Endothelial cell of hepatic sinusoid (primary cell): ENCODE data around the gene ATP13A5.

Experiments
- in situ Hi-C: cut with HindIII; loops from 2 replicates; pipeline ENCODE4 v1.10.0; 2017; ENCODE audit warnings: low sequenced_read_pairs

ATP13A5 gene

GRCh38 chr3:193270451-193270850 is 108.1 kb downstream of the ATP13A5 start:
- in situ Hi-C loops, result no loop called here

DNA sequence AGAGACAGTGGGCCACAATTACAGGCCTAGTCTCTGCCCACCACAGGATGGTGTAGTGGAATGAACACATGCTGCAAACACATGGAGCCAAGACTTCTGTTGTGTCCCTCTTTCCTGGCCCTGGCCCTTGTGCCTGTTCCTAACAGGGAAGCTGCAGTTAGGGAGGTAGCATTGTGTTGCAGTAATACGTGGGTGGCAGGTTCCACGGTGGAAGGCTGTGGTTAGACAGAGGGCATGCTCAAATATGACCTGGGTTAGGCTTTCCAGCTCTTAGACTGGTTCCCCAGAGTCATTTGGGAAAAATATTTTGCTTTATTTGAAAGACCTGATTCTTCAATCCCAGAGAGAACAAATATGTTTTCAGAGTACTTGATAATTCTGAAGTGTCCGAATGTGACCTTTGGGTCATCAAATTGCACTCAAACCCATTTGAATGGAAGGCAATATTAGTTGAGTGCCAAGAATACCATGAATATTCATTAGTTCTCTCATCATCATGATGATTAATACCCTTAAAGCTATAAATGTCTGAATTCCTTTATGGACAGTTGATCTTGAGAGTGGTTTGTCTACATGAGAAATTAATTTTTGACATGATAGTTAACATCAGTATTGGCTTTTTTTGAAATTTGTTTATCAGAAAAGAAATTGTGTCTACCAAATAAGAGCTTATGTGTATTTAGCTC is 109.1 kb downstream of the ATP13A5 start:
- in situ Hi-C loops, result no loop called here

DNA sequence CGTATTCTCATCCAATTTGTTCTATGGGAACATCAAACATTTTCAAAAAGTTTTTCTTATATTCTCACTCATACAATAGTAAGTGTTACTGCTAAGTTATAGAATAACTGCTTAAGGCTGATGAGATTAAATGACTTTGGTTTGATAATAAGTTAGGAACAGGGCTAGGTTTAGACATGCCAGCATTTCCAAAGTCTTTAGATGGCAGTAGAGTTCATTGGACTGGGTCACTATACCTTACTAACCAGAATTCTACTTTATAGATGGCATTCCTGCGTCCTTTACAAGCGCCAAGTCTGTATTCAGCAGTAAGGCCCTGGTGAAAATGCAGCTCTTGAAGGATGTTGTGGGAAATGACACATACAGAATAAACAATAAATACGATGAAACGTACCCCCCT is 115.8 kb downstream of the ATP13A5 start:
- in situ Hi-C loops, result no loop called here

DNA sequence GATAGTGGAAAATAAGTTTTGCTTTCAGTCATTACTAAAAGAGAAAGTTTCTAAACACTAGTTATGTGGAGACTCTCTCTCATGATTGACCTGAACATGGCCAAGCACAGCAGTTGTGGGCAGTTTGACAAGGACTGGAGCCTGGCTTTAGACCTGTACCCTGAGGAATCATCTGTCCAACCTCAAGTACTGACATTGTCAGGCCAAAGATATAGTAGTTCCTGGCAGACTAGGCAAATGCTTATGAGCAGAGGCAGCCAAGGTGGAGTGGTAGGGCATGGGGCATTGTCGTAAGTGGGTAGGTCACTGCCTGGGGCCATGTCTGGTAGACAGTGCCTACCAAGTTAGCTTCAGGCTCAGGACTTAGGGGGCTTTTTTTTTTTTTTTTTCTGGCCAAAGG is 116.6 kb downstream of the ATP13A5 start:
- in situ Hi-C loops, result no loop called here

DNA sequence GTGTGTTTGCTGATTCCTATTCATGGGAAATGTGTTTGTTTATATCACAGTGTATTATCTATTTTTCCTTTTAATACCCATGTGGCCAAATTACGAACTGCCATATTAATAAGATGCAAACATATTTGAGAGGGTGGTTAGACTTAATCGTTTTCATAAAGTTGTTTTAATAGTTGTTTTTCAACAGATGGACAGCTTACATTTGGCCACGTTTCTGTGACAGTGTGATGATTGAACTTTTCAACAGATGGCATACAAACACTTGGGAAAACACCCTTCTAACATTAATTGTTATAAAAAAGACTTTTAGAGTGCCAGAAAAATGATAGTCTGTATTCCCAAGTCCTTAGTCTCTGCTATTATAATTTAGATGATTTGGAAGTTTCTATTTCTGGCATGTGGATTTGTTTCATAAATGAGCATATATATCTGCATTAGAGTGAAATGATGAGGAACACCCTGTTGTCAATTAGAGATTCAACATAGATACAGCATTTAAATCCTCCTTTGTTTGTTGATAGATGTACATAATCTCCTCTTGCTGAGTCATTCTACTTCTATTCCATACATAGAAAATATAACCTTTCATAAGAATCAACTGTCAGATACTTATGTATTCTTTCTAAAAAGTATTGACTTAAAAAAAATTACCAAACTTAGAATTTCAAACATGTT is 124.4 kb downstream of the ATP13A5 start:
- in situ Hi-C loops, result no loop called here

DNA sequence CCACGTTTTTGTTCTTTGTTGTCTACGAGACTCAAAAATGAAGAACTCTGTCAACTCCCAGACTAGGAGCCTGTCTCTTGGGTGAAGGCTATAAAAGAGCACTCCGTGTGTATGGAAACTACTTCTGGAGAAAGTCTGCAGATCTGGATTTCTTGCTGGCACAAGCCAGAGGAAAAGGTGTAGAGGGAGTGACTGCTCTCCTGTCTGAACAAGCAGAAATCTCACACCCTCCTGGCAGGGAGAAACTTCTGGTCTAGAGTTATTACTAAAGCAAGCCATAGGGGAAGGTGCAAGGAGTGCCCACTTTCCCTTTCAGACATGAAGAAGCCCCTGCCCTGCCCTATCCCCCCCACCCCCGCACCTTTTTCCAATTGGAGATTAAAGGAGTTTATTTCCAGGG is 128.1 kb downstream of the ATP13A5 start:
- in situ Hi-C loops, result no loop called here

- in situ Hi-C loops, result no loop called here
These were observed 129.6 kb downstream of the ATP13A5 start for GRCh38 chr3:193248848-193249468.

- in situ Hi-C loops, result no loop called here
These were observed 135.0 kb downstream of the ATP13A5 start for GRCh38 chr3:193243571-193243970.

DNA sequence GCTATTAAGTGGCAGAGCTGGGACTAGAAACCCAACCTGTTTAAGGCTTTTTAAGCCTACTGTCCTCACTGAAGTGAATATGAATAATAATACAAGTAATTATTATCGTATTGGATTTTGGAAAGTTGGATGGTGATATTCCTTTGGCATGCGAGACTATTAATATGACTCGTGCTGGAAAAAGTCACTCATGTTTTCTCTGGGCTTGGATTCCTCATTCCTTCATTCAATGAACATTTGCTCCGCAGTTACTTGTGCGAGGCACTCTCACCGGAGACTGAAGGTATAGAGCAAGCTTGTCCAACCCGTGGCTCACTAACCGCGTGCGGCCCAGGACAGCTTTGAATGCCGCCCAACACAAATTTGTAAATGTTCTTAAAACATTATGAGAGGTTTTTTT is 136.8 kb downstream of the ATP13A5 start:
- in situ Hi-C loops, result no loop called here

DNA sequence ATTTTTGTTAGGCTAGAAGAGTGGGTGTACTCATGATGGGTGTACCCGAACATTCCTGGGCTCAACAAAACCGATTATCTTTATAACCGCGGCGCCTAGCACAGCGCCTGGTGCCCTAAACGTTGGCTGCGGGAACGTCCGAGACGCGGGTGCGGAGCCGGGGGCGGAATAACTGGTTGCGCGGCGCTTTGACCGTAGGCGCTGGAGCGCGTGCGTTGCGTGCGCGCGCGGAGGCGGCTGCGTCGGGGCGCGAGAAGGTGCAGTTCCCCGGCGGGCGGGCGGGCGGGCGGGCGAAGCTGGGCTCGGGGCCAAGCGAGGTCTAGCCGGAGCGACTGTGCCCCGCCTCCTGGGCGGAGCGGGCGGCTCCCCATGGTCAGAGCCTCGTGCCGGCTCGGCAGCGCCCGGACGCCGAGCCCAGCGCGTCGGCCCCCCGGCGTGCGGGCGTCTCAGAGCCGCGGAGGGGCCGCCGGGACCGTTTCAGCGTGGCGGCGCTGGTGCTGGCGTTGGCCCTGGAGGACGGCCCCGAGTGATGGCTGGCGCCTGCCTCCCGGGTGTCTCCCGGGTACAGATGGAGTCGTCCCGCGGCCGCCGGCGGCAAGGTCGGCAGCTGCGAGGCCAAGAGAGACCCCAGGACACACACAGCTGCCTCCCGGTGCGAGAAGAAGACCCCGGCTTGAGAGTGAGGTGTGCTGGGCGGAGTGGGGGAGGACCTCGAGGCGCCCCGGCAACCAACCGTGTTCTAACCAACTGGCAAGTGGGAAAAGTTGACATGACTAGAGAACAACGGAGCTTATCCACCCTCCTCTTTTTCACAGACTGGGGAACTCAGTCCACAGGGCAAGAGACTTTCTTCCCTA is 137.5 kb downstream of the ATP13A5 start, which contains the start of gene PLAAT1:
PLAAT1 (plus strand) TSS at position 373 of the 857 bp plus-strand sequence. CDS start 14,429 bp downstream, outside the sequence.
- in situ Hi-C loops, result no loop called here

- in situ Hi-C loops, result no loop called here
These were observed 138.1 kb downstream of the ATP13A5 start for GRCh38 chr3:193240436-193240849.

- in situ Hi-C loops, result no loop called here
These were observed 141.5 kb downstream of the ATP13A5 start for GRCh38 chr3:193237030-193237429.

GRCh38 chr3:193236599-193236998 is 142.0 kb downstream of the ATP13A5 start:
- in situ Hi-C loops, result no loop called here

DNA sequence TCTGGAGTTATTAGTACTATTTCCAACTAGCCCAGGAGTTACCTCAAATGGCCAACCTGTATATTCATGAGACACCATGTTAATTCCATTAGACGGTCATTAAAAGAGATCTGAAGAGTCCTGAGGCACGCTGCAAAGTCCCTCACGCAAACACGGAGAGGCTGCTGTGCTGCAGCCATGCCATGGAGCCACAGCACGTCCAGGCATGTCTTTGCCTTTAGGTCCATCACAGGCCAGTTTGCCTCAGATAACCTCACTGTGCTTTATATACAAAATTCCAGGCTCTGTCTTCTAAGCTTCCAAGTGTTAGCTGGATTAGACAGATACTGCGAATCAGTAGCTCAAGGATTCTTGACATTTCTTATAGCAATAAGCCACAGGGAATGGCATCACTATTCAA is 147.4 kb downstream of the ATP13A5 start:
- in situ Hi-C loops, result no loop called here

DNA sequence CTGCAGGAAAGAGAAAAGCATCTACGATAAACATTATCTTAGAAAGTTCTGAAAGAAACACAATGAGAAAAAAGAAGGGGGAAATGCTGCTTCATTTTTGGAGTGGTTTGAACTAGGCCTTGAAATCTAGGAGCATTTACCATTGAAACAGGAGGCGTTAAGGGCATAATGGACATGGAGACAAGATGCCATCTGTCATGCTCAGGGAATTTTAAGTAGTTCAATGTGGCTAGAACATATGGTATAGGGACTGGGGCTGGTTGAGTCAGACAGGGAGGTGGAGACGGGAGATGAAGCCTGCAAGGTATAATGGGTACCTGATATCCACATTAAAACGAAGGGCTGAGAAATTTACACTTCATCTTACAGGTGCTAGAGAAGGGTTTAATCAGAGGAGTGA is 147.9 kb downstream of the ATP13A5 start:
- in situ Hi-C loops, result no loop called here

DNA sequence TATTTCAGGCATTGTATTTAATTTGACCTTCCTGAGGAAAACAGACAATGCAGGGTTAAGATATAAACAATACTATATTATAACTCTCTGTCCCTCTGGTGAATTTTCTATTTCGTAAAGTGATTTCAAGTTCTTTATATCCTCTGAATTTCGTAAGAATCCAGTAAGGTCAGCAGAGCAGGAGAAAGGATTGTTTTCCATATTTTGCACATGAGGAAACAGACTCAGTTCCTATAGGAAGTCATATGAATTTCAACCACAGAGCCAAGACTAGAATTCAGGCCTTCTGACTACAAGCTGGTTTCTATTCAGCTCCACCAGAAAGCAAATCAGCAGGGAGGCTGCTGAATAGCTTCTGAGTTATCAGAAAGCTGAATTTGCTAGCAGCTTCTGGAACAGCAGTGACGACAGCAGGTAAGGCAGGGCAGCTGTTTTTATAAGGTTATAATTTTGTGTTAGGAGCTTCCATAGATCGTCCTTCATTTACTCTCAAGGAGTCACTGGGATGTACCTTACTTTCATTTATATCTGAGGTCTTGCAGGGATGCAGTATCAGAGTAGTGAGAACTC is 148.6 kb downstream of the ATP13A5 start:
- in situ Hi-C loops, result no loop called here

DNA sequence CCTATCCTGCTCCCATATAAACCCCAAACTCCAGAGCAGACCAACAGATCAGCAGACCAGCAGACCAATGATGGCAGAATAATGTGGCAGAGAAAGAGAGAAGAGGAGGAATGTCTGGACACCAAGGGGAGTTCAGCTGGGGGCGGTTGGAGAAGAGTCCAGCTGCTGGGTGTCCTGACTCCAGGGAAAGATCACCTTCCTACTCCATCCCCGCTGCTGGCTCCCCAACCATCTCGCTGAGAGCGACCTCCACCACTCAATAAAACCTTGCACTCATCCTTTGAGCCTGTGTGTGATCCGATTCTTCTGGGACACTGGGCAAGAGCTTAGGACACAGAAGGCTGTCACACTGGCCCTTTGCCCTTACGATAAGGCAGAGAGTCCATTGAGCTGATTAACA is 150.3 kb downstream of the ATP13A5 start:
- in situ Hi-C loops, result no loop called here

DNA sequence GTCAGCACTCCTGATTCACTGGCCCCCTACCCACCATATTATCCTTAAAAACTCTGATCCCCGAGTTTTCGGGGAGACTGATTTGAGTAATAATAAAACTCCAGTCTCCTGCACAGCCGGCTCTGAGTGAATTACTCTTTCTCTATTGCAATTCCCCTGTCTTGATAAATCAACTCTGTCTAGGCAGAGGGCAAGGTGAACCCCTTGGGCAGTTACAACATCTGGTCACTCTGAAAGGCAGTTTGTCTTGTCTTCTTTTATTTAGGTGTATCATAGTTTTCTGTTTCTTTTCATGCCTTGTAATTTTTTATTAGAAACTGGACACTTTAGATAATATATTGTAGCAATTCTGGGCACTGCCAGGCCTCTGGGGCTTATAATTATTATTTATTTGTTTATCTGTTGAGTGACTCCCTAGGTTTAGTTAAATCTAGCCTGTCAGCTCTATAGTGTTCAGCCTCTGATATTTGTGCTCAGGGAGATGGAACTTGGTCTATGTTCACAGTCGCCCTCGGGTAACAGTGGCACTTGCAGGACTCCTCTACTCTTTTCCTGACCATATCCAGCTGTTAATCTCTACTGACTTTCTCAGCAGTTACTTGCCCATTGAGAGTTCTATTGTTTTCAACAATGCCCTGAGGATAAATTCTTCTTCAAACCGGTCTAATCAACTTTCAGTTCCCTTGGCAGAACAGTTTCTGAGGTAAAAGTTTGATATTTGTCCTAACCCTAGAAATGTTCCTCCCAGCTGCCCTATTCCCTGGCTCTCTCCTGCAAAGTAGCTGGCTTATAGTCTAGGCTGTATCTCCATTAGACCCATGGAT is 153.0 kb downstream of the ATP13A5 start:
- in situ Hi-C loops, result no loop called here
